Suprapubic skin (tissue), 3 donors: ENCODE measurements around the gene DNAJC25.

Experiments used
- CTCF ChIP-seq, 2 donors: fragments of 200-600 bp in 1 of 2; fragments of 450-650 bp in 1 of 2; sonication (generic) in 1 of 2; IDR thresholded peaks; one replicate each; pipeline ENCODE4 v1.5.1; 2016 to 2019; ENCODE audit warnings: antibody characterized with exemption in 2 of 2, mild to moderate bottlenecking in 1 of 2, moderate library complexity in 1 of 2
- POLR2A ChIP-seq, 2 donors: fragments of 450-650 bp; IDR thresholded peaks; one replicate each; pipeline ENCODE4 v1.6.1; 2017; ENCODE audit warnings: antibody characterized with exemption in 2 of 2, mild to moderate bottlenecking in 2 of 2, moderate library complexity in 2 of 2

- TF ChIP-seq CTCF (IDR thresholded peaks at IDR 0.05), result no peak
- no peak for TF ChIP-seq POLR2A (IDR thresholded peaks at IDR 0.05)
These were observed 43.2 kb downstream of the DNAJC25 start for GRCh38 chr9:111674319-111674718.
